GM19328 (cell line): ENCODE results near the gene TMEM256.
"Not testable (repeated sequence)": the region's sequence is repeated elsewhere in the genome, so short reads cannot be mapped to it uniquely, and the experiment has no call there.

ENCODE experiments used
- ATAC-seq: cut with Tn5 transposase; IDR thresholded peaks from one replicate; pipeline ENCODE4 v1.9.1; 2021; ENCODE audit warnings: mild to moderate bottlenecking, moderate library complexity; ENCODE audit not compliant: unreplicated experiment

TMEM256 gene

GRCh38 chr17:7384489-7385081, 19.3 kb downstream of the TMEM256 start:
- ATAC-seq, result no peak

- peak; percentile 67 for ATAC-seq
Observed at GRCh38 chr17:7383742-7384488, 20.0 kb downstream of the TMEM256 start.

GRCh38 chr17:7383371-7383741, 20.5 kb downstream of the TMEM256 start:
- no peak for ATAC-seq

GRCh38 chr17:7382901-7383300, 21.0 kb downstream of the TMEM256 start:
- no peak for ATAC-seq

GRCh38 chr17:7380855-7381683, 22.8 kb downstream of the TMEM256 start, which contains the start of gene TNK1:
TNK1 (plus strand) TSS chr17:7381089; CDS start chr17:7382927, 1,838 bp downstream.
- ATAC-seq, result no peak

GRCh38 chr17:7380321-7380720, 23.6 kb downstream of the TMEM256 start:
- ATAC-seq, result no peak

GRCh38 chr17:7379134-7379533, 24.8 kb downstream of the TMEM256 start:
- no peak for ATAC-seq

GRCh38 chr17:7374353-7374752, 29.5 kb downstream of the TMEM256 start:
- no peak for ATAC-seq

GRCh38 chr17:7370853-7371252, 33.0 kb downstream of the TMEM256 start:
- ATAC-seq, result no peak

- ATAC-seq, result no peak
Observed at GRCh38 chr17:7369825-7370224, 34.1 kb downstream of the TMEM256 start.

GRCh38 chr17:7368599-7368994, 35.3 kb downstream of the TMEM256 start:
- ATAC-seq, result not testable (repeated sequence)

GRCh38 chr17:7367918-7368598, 35.8 kb downstream of the TMEM256 start:
- ATAC-seq, result no peak

GRCh38 chr17:7367083-7367482, 36.8 kb downstream of the TMEM256 start:
- ATAC-seq, result no peak

- ATAC-seq, result not testable (repeated sequence)
Observed at GRCh38 chr17:7365963-7366362, 37.9 kb downstream of the TMEM256 start.

- ATAC-seq, result no peak
Observed at GRCh38 chr17:7363311-7363710, 40.6 kb downstream of the TMEM256 start.

- ATAC-seq, result no peak
Observed at GRCh38 chr17:7361906-7362305, 42.0 kb downstream of the TMEM256 start.

GRCh38 chr17:7357381-7357780, 46.5 kb downstream of the TMEM256 start:
- ATAC-seq, result no peak

GRCh38 chr17:7356756-7357155, 47.1 kb downstream of the TMEM256 start:
- no peak for ATAC-seq

- no peak for ATAC-seq
Observed at GRCh38 chr17:7356072-7356549, 47.8 kb downstream of the TMEM256 start.

GRCh38 chr17:7355573-7355972, 48.3 kb downstream of the TMEM256 start:
- no peak for ATAC-seq

- no peak for ATAC-seq
Observed at GRCh38 chr17:7355053-7355452, 48.8 kb downstream of the TMEM256 start, which contains the start of gene TMEM95. TMEM95 (plus strand) TSS chr17:7355156; CDS start chr17:7355205, 49 bp downstream.
